ENCODE data around the gene SLC6A8.
A peak's percentile ranks its signal among the peaks of the same experiment; 100 is the strongest.

SLC6A8 gene

DNA sequence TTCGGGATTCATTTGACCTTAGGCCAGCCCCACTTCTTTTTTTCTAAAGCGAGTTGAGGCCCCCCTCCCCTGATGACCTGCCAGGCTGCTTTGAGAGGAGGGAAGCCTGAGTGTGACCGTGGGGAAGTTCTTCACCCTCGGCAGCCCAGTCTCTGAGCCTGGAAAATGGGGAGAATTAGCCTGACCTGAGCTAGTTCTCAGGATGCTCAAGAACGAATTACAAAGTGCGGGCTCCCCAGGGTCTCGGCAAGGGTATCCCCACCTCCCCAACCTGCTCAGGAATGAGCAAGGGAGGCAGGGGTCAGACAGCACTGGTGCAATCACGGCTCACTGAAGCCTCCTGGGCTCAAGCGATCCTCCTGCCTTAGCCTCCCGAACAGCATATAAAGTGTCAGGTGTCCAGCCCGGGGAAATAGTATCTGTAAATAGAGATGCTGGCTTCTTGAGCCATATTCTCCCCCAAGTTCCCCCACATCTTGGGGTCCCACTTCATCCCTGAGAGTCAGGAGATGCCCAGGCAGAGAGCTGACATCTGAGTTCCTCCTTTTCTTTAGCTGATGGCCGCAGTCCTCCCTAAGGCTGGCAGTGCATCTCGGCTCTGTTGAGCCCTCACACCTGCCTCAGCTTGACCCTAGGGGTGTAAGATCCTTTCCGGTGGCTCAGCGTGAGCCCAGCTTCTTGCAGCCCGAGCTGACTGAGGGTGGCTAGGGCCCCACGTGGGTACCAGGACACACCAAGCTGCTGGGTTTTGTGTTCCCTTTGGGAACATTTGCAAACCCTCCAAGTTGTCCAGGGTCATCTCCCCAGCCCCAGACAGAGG, 39.2 kb upstream of the SLC6A8 start:
- DNase-seq (ENCODE audit: low read depth) = no peak

DNA sequence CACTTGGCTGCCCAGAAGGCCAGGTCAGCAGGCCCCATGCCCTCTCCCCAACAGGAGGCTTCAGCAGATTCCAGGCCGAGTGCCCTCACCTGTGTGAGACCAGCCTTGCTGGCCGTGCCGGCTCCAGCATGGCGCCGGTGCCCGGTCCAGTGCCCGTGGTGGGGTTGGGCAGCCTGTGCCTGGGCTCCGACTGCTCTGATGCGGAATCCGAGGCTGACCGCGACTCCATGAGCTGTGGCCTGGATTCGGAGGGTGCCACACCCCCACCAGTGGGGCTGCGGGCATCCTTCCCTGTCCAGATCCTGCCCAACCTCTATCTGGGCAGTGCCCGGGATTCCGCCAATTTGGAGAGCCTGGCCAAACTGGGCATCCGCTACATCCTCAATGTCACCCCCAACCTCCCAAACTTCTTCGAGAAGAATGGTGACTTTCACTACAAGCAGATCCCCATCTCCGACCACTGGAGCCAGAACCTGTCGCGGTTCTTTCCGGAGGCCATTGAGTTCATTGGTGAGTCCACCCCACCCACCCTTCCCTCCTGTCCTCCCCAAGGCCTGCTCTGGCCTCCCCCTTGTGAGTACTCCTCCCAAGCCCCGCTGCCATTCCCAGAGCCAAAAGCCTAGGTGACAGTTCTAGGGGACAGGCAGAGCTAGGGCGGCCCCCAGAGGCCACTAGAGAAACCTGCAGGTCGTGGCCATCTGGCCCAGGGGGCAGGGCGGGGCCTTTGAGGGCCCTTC, 38.4 kb upstream of the SLC6A8 start:
- DNase-seq (ENCODE audit: low read depth) = peak; percentile 17

DNA sequence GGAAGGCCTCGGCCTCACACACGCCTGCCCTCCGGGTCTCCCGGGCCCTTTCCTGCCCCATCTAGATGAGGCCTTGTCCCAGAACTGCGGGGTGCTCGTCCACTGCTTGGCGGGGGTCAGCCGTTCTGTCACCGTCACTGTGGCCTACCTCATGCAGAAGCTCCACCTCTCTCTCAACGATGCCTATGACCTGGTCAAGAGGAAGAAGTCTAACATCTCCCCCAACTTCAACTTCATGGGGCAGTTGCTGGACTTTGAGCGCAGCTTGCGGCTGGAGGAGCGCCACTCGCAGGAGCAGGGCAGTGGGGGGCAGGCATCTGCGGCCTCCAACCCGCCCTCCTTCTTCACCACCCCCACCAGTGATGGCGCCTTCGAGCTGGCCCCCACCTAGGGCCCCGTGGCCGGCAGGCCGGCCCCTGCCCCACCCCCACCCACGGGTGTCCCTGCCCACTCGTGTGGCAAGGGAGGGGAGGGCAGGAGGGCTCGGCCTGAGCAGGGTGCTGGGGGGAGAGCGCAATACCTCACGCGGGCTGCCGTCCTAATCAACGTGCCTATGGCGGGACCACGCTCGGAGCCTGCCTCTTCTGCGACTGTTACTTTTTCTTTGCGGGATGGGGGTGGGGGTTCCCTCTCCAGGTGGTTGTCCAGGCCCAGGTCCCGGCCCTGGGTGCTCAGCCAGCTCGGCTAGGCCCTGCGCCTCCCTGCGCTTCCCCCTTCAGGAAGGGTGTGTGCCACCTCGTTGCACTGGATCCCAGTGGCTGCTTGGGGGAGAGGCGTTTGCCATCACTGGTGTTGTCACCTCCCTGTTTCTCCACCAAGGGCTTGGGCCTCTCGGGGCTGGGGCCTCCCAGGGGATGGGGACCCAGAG, 37.6 kb upstream of the SLC6A8 start:
- no peak for DNase-seq (ENCODE audit: low read depth)

GRCh38 chrX:153650959-153651358, 36.8 kb upstream of the SLC6A8 start:
- no peak for DNase-seq (ENCODE audit: low read depth)

GRCh38 chrX:153651540-153652079, 36.1 kb upstream of the SLC6A8 start:
- DNase-seq (ENCODE audit: low read depth) = no peak

- no peak for DNase-seq (ENCODE audit: low read depth)
Observed at GRCh38 chrX:153653556-153653955, 34.2 kb upstream of the SLC6A8 start.

- DNase-seq (ENCODE audit: low read depth) = no peak
Observed at GRCh38 chrX:153657161-153657560, 30.6 kb upstream of the SLC6A8 start.

GRCh38 chrX:153659268-153659667, 28.5 kb upstream of the SLC6A8 start:
- DNase-seq (ENCODE audit: low read depth) = no peak

GRCh38 chrX:153662266-153662665, 25.5 kb upstream of the SLC6A8 start:
- DNase-seq (ENCODE audit: low read depth) = peak; percentile 11

DNA sequence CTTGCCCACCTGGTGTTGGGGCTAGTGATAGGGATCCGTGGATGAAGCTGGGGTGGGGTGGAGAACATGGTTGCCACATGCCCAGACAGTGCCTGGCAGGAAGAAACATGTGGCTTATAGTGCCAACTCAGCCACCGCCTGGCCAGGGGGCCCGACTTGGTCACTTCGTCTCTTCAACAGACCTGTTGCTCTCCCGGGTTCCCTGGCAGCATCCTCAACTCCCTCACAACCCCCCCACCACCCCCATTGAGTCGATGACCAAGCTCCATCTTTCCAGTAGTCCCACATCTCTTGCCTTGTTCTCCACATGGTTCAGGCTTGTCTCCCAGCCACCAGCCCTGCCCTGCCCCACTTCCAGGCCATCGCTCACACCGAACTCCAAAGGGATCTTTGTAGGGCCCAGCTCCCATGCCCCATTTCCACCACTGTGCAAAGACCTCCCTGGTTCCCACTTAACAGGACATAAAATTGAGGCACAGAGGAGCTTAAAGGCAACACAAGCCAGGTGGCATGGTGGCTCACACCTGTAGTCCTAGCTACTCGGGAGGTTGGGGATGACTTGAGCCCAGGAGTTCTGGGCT, 21.9 kb upstream of the SLC6A8 start:
- no peak for DNase-seq (ENCODE audit: low read depth)

DNA sequence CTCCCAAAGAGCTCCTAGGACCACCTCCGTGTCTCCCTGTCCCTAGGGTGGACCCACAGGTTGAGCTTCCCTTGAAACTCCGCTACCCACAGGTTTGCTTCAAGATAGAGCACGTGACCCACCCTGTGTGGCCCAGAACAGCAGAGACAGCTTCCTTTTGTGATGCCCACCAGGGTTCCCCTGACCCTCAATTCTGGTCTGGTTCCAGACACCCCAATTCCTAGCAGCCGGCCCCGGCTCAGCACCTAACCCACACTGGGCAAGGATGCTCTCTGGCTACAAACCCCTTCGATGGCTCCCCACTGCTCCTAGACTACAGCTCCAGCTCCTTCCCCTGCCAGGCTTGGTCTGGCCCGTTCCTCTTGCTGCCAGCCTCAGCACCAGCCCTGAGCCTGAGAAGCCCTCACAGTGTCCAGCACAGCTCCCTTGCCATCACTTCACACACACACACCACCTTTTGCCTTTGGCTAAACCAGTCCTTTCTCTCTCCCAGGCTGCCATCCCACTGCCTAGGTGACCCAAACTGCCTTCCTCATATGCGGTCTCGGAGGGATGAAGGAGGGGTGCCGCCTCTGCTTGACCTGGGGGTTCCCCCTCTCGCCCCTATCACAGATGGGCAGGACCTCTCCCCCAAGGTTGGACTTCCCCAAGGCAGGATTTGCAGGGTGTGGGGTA, 20.3 kb upstream of the SLC6A8 start:
- DNase-seq (ENCODE audit: low read depth) = no peak

DNA sequence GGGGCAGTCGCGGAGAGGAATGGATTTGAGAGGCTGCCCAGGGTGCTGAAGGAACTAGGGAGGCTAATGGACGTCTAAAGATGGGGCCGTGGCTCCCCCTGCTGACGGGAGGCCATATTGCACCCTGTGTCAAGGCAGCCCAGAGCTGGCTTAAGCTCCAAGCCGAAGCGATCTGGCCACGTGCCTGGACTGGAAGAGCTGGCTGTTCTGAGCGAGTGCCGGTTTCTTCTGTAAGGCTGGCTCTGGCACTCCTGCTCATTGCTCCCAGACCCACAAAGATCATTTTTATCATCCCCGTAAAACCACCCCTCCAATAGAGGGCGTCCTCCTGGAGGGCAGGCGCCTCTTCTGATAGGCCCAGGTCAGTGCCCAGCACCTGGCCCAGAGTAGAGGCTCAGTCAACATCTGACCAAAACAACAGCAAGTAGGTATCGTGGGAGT, 19.8 kb upstream of the SLC6A8 start:
- DNase-seq (ENCODE audit: low read depth) = peak; percentile 58

DNA sequence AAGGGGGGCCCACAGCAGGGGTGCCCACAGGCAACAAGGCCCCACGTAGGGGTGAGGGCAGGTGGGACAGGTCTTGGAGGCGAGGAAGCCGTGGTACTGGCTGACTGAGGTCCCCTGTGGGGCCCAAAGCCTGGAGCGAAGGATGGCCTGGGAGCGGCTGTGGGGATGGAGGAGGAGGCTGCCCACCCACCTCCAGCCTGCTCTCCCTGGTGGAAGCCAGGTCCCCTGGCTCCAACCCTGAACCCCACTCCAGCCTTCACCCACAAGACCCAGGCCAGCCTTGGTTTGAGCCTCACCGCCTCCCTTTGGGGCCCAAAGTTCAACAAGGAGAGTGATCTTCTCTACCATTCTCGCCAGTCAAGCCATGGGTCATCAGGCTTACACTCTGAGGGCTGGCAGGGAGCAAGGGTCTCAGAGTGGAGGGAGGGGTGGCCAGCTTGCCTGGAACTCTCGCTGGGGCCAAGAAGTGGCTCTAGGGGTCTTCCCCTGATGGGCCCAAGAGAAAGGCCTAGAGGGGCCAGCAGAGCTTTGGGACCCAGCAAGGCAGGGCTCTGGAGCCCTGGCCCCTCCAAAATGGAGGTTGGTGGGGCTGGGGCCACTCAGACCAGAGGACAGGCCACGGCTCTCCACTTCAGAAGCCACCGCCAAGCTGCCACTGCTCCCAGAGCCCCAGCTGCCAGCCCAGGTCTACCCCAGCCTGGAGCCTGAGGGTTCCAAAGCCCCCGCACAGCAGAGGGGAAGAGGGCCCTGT, 19.1 kb upstream of the SLC6A8 start:
- no peak for DNase-seq (ENCODE audit: low read depth)

DNA sequence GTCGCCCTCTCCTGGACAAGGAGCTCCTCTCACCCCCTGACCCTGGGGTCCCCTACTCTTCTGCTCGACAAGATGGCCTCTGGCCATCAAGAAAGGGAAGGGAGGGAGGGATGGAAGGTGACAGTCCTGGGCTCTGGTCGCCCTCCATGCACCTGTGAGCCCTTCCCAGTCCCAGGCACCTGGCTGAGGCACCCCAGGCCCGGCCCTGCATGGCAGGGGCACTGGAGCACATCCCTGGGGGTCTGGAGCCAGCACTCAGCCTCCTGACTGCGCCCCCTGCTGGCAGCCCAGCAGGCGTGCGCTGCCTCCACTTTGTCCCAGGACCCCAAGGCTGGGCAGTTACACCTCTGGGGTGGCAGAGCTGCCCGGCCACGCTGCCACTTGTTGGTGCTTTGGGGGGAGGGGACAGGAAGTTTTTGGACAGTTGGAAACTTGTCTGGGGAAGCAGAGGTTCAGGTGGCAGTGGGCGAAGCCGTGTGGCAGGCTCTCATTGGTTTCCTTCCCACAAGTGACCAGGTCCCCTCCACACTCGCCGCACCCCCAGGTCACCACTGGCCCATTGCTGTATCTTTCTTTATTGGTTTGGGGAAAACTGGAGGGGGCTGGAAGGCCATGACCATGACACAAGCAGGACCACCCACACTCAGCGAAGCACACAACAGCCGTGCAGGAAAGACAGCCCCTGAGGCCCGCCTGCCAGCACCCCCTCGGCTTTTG, 18.4 kb upstream of the SLC6A8 start:
- DNase-seq (ENCODE audit: low read depth) = no peak

DNA sequence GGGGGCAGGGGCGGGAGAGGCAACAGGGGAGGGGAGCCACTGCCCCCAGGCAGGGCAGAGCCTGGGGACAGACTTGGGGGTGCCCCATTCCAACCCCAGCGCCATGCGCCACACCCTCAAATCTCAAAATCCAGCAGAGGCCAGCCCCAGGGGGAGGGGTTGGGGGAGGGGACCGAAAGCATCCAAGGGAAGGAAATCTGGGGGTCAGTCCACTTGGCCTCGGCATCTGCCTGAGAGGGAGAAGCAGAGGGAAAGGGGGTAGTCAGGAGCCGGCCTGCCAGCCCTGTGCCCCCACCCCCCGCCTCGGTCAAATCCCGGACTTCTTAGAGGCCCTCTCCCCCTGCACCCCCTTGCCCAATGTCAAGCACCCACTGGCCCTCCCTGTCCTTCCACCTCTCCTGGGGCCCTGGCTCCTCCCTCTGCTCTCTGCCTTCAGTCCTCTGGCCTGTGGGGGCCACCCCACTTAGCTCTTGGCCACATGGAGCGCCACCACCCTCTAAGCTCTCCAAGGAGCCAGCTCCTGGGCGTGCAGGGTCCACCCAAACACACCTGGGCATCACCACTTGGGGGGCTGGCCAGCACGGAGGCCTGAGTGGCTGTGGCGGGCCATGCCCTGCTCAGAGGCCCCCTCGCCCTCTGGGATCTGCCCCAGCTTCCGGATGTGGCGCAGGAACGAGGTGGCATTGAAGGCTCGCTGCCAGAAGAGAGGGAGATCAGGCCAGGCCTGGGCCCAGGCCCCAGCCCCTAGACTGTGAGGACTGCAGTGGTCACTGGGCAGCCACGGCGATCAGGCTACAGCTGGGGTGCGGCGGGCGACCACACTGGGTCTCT, 17.6 kb upstream of the SLC6A8 start:
- no peak for DNase-seq (ENCODE audit: low read depth)

GRCh38 chrX:153670748-153671588, 16.8 kb upstream of the SLC6A8 start:
- DNase-seq (ENCODE audit: low read depth) = no peak

DNA sequence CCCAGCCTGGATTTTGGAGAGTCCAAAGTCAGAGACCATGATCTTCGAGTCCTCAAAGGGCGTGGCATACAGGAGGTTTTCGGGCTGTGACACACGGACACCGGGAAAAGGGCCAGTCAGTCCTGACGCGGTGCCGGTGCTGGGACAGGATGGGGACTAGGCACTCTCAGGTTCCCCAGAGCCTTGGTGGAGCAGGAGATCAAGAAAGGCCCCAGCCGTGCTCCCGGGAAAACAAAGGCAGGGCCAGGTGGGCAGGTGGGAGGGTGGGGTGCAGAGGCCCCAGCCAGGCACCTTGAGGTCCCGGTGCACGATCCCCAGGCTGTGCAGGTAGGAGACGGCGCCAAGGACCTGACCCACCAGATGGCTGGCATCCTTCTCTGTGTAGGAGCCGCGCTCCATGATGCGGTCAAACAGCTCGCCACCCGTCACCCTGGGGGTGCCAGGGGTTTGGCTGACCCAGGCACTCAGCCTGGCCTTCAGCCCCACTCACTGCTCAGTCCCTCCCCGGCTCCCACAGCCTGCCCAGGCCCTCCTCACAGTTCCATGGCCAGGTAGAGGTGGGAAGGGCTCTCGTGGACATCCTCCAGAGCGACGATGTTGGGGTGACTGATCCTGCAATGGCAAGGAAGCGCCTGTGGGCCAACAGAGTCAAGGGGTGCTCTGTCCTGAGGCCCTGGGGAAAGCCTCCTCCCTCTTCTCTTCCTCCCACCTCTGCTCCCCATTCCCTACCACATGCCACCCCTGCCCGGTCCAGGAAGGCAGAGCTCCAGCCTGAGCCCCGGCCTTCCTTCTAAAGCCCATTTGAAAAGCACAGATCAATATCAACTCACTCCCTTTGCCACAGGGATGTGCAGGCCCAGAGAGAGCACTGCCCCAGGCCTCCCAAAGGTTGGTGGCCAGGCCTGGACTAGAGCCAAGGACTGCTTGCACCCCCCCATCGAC, 15.9 kb upstream of the SLC6A8 start:
- DNase-seq (ENCODE audit: low read depth) = no peak
